ENCODE results near the gene GALNT17. TPM values are rescaled to one million over a fixed set of nuclear protein-coding genes. Genes with fewer than 3 reads are reported as not detected.

GALNT17 gene
- total RNA-seq, 2 experiments from 2014 or later = not detected

GRCh38 chr7:71721742-71722141 lies 589.8 kb downstream of the GALNT17 start:
- peaks cover 10% of the 10 kb centered on the region for H3K27me3 Mint-ChIP-seq
- no peak overlapping the region for H3K4me3 ChIP-seq (ENCODE audit: low read length)
- ChIA-PET CTCF (no interaction called here), POLR2A (no interaction called here)
- H3K36me3 Mint-ChIP-seq (ENCODE audit: low read depth) = no peaks in the 10 kb centered on the region
- intact Hi-C loops (cut with DNase I, micrococcal nuclease) = loop anchor here in 1 of 2 experiments (2.0 kb wide), 1 partner anchor 29 kb away; no protein-coding TSS in a partner anchor
- ATAC-seq (ENCODE audit: poor library complexity) (no peak), DNase-seq (no peak)
- no peak for TF ChIP-seq CTCF (IDR thresholded peaks at IDR 0.05)
- no peaks in the 10 kb centered on the region for H3K4me1 Mint-ChIP-seq (ENCODE audit: low read depth)
- H3K27me3 ChIP-seq (ENCODE audit: control insufficient read depth in 1 of 2, insufficient read depth in 2 of 2, low read length in 2 of 2) = no peaks in the 10 kb centered on the region
- no peaks in the 10 kb centered on the region for H3K4me1 ChIP-seq (ENCODE audit: insufficient read depth, low read length)
- H3K27ac ChIP-seq (ENCODE audit: low read depth in 1 of 2, low read length in 2 of 2) = no peak overlapping the region
- peaks cover 0 to 10% of the 10 kb centered on the region in 2 experiments for H3K9me3 ChIP-seq (ENCODE audit: control insufficient read depth in 1 of 2, insufficient read depth in 1 of 2, low read length in 2 of 2)
- H3K9me3 Mint-ChIP-seq = peaks cover 2% of the 10 kb centered on the region
- no peaks in the 10 kb centered on the region for H3K36me3 ChIP-seq (ENCODE audit: insufficient read depth, low read length)
- no peak overlapping the region for H3K4me3 Mint-ChIP-seq
- no peak overlapping the region for H3K27ac Mint-ChIP-seq

- Histone ChIP-seq H3K27me3 (ENCODE audit: control insufficient read depth in 1 of 2, insufficient read depth in 2 of 2, low read length in 2 of 2) (no peaks in the 10 kb centered on the region), H3K36me3 (ENCODE audit: insufficient read depth, low read length) (no peaks in the 10 kb centered on the region), H3K27ac (ENCODE audit: low read depth in 1 of 2, low read length in 2 of 2) (no peak overlapping the region), H3K4me3 (ENCODE audit: low read length) (no peak overlapping the region), H3K9me3 (ENCODE audit: control insufficient read depth in 1 of 2, insufficient read depth in 1 of 2, low read length in 2 of 2) (peaks cover 0 to 10% of the 10 kb centered on the region in 2 experiments), H3K4me1 (ENCODE audit: insufficient read depth, low read length) (no peaks in the 10 kb centered on the region)
- no peak for ATAC-seq (ENCODE audit: poor library complexity)
- no peaks in the 10 kb centered on the region for H3K4me1 Mint-ChIP-seq (ENCODE audit: low read depth)
- no peaks in the 10 kb centered on the region for H3K36me3 Mint-ChIP-seq (ENCODE audit: low read depth)
- TF ChIP-seq CTCF (IDR thresholded peaks at IDR 0.05) = no peak
- H3K27ac Mint-ChIP-seq = no peak overlapping the region
- DNase-seq = no peak
- POLR2A ChIA-PET = no interaction called here
- H3K9me3 Mint-ChIP-seq = peaks cover 2% of the 10 kb centered on the region
- H3K4me3 Mint-ChIP-seq = no peak overlapping the region
- peaks cover 10% of the 10 kb centered on the region for H3K27me3 Mint-ChIP-seq
- CTCF ChIA-PET = no interaction called here
- intact Hi-C loops (cut with DNase I, micrococcal nuclease) = loop anchor here in 1 of 2 experiments (2.0 kb wide), 1 partner anchor 31 kb away; no protein-coding TSS in a partner anchor
These were observed 591.9 kb downstream of the GALNT17 start for GRCh38 chr7:71723859-71724258.

GRCh38 chr7:71727347-71727746 lies 595.4 kb downstream of the GALNT17 start:
- ChIA-PET POLR2A (no interaction called here), CTCF (no interaction called here)
- no peak for TF ChIP-seq CTCF (IDR thresholded peaks at IDR 0.05)
- no peak overlapping the region for H3K27ac ChIP-seq (ENCODE audit: low read depth in 1 of 2, low read length in 2 of 2)
- intact Hi-C loops (cut with DNase I, micrococcal nuclease) = no loop called here
- H3K4me1 ChIP-seq (ENCODE audit: insufficient read depth, low read length) = no peaks in the 10 kb centered on the region
- H3K4me3 Mint-ChIP-seq = no peak overlapping the region
- no peaks in the 10 kb centered on the region for H3K36me3 ChIP-seq (ENCODE audit: insufficient read depth, low read length)
- H3K4me3 ChIP-seq (ENCODE audit: low read length) = no peak overlapping the region
- H3K9me3 ChIP-seq (ENCODE audit: control insufficient read depth in 1 of 2, insufficient read depth in 1 of 2, low read length in 2 of 2) = peaks cover 0 to 10% of the 10 kb centered on the region in 2 experiments
- H3K4me1 Mint-ChIP-seq (ENCODE audit: low read depth) = no peaks in the 10 kb centered on the region
- ATAC-seq (ENCODE audit: poor library complexity) (no peak), DNase-seq (no peak)
- H3K27me3 Mint-ChIP-seq = peaks cover 10% of the 10 kb centered on the region
- H3K36me3 Mint-ChIP-seq (ENCODE audit: low read depth) = no peaks in the 10 kb centered on the region
- no peaks in the 10 kb centered on the region for H3K27me3 ChIP-seq (ENCODE audit: control insufficient read depth in 1 of 2, insufficient read depth in 2 of 2, low read length in 2 of 2)
- H3K9me3 Mint-ChIP-seq = peaks cover 2% of the 10 kb centered on the region
- no peak overlapping the region for H3K27ac Mint-ChIP-seq
